Suprapubic skin (tissue), 4 donors: ENCODE results near the gene KCNK13. TPM values are rescaled to one million over a fixed set of nuclear protein-coding genes. Genes with fewer than 3 reads are reported as not detected.
"Not testable (repeated sequence)": the region's sequence is repeated elsewhere in the genome, so short reads cannot be mapped to it uniquely, and the experiment has no call there.

ENCODE experiments used
- DNase-seq, 2 donors: peaks; one replicate each; pipeline ENCODE4 v3.0.0-alpha.2; 2019; ENCODE audit warnings: low spot score in 2 of 2
- H3K27ac ChIP-seq: fragments of 200-600 bp; sonication (generic); one replicate; pipeline ENCODE4 v1.5.1; 2019
- H3K27me3 ChIP-seq: fragments of 200-600 bp; sonication (generic); one replicate; pipeline ENCODE4 v1.5.1; 2019
- H3K36me3 ChIP-seq: fragments of 200-600 bp; sonication (generic); one replicate; pipeline ENCODE4 v1.5.1; 2019
- H3K4me1 ChIP-seq: fragments of 200-600 bp; sonication (generic); one replicate; pipeline ENCODE4 v1.5.1; 2019
- H3K4me3 ChIP-seq: fragments of 200-600 bp; sonication (generic); one replicate; pipeline ENCODE4 v1.5.1; 2019; ENCODE audit warnings: mild to moderate bottlenecking
- H3K9me3 ChIP-seq: fragments of 200-600 bp; sonication (generic); one replicate; pipeline ENCODE4 v1.5.1; 2019
- CTCF ChIP-seq, 2 donors: fragments of 200-600 bp in 1 of 2; fragments of 450-650 bp in 1 of 2; sonication (generic) in 1 of 2; IDR thresholded peaks; one replicate each; pipeline ENCODE4 v1.5.1; 2016 to 2019; ENCODE audit warnings: antibody characterized with exemption in 2 of 2, mild to moderate bottlenecking in 1 of 2, moderate library complexity in 1 of 2
- EP300 ChIP-seq: sonication (generic); formaldehyde crosslinking; IDR thresholded peaks from one replicate; pipeline ENCODE4 v1.6.1; 2017; ENCODE audit warnings: antibody characterized with exemption
- POLR2A ChIP-seq, 2 donors: fragments of 450-650 bp; IDR thresholded peaks; one replicate each; pipeline ENCODE4 v1.6.1; 2017; ENCODE audit warnings: antibody characterized with exemption in 2 of 2, mild to moderate bottlenecking in 2 of 2, moderate library complexity in 2 of 2
- POLR2AphosphoS5 ChIP-seq, 3 donors: sonication (generic); formaldehyde crosslinking; IDR thresholded peaks; one replicate each; pipeline ENCODE4 v1.6.1; 2017; ENCODE audit warnings: antibody characterized with exemption in 3 of 3
- WGBS: methylation state at CpG from one replicate; pipeline ENCODE4 v1.1.5; 2018; 5-methylcytosine and 5-hydroxymethylcytosine counted together
- total RNA-seq, 4 donors: library from RNA; depleted of rRNA; stranded (reverse); fragments of >200 nt; gene quantifications; one replicate each; pipeline ENCODE4 v1.1.0, GENCODE V29; 2016

Gene KCNK13
- total RNA-seq, result under 1 TPM in 1 of 4 donors, not detected in 3; 0.48 TPM

GRCh38 chr14:90061685-90062126 lies at the start of gene KCNK13:
KCNK13 (plus strand) TSS chr14:90061994; CDS start chr14:90062206, 212 bp downstream.
- peaks cover 27% of the 10 kb centered on the region for H3K4me1 ChIP-seq
- peak within 1 kb of the TSS; percentile 54 for H3K4me3 ChIP-seq
- H3K27me3 ChIP-seq, result peaks cover 59% of the 10 kb centered on the region
- TF ChIP-seq CTCF (IDR thresholded peaks at IDR 0.05) (no peak), EP300 (no peak), POLR2AphosphoS5 (IDR thresholded peaks at IDR 0.05) (no peak), POLR2A (IDR thresholded peaks at IDR 0.05) (no peak)
- H3K9me3 ChIP-seq, result no peaks in the 10 kb centered on the region
- H3K36me3 ChIP-seq, result no peaks in the 10 kb centered on the region
- DNase-seq, result peak in 1 of 2 donors; percentile 63
- no peak within 1 kb of the TSS for H3K27ac ChIP-seq
- WGBS, result no CpG with 5 or more reads among the region's 52 CpGs

- DNase-seq, result no peak
- Histone ChIP-seq H3K4me1 (no peaks in the 10 kb centered on the region), H3K4me3 (no peak overlapping the region), H3K9me3 (no peaks in the 10 kb centered on the region), H3K27me3 (no peaks in the 10 kb centered on the region), H3K36me3 (peaks cover 48% of the 10 kb centered on the region), H3K27ac (no peak overlapping the region)
- WGBS, result 61% methylated on average over 4 of the region's 4 CpGs
- no peak for TF ChIP-seq POLR2AphosphoS5 (IDR thresholded peaks at IDR 0.05)
- TF ChIP-seq CTCF (IDR thresholded peaks at IDR 0.05), result no peak
- no peak for TF ChIP-seq EP300
- TF ChIP-seq POLR2A (IDR thresholded peaks at IDR 0.05), result no peak
Measured at GRCh38 chr14:90017371-90017770, 44.4 kb upstream of the KCNK13 start.

DNA sequence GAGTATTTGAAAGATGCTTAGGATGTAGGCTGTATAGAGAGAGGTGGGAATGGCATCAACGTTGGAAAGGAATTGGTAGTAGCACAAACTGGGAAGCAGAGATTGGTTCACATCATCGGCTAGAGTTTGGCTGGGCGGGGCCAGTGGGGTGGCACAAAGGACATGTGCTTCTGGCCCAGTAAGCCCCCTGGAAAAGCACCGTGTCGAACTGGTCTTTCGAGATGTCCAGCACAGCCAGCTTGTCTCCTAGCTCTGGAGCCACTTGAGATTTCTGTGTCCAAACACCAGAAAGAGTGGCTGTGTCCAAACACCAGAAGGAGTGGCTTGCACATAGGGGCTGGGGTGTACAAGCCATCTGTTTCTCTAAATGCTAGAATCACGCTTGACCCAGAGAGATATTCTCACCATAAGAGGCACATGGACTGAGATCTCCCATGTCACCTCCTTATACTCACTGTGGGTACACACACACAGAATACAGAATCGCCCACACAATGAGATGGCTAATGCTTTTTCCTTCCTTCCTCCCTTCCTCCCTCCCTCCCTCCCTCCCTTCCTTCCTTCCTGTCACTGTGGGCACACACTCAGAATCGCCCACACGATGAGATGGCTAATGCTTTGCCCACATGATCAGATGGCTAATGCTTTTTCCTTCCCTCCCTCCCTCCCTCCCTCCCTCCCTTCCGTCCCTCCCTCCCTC lies 41.8 kb upstream of the KCNK13 start:
- Histone ChIP-seq H3K27me3 (no peaks in the 10 kb centered on the region), H3K27ac (no peak overlapping the region), H3K4me1 (no peaks in the 10 kb centered on the region), H3K36me3 (peaks cover 47% of the 10 kb centered on the region), H3K9me3 (no peaks in the 10 kb centered on the region), H3K4me3 (no peak overlapping the region)
- TF ChIP-seq EP300 (no peak), POLR2A (IDR thresholded peaks at IDR 0.05) (no peak), POLR2AphosphoS5 (IDR thresholded peaks at IDR 0.05) (no peak), CTCF (IDR thresholded peaks at IDR 0.05) (no peak)
- no peak for DNase-seq
- 81% methylated on average over 11 of the region's 11 CpGs for WGBS

DNA sequence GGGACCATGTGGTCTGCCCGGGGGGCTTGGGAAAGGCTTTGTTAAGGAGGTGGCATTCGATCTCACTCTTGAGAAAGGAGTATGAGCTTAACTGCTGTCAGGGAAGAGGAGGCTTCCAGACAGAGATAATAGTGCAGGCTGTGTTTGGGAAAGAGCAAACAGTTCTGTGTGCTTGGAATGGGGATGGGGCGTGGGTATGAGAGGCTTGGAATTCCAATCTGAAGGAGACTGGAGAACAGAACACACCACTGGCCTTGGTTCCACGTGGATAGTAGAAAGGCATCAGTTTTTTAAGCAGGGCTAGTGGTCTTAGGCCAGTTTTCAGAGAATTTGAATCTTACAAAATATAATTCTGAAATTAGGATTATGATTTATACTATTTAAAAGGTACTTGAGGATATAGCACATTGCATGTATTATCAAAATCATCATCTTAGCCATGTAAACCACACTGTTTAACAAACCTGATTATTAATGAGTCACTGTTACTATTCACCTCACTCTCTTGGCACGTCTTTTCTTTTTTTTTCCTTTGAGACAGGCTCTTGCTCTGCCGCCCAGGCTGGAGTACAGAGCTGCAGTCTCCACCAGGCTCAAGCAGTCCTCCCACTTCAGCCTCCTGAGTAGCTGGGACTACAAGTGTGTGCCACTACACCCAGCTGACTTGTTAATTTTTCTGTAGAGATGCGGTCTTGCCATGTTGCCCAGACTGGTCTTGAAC lies 38.5 kb upstream of the KCNK13 start:
- no peak overlapping the region for H3K27ac ChIP-seq
- no peaks in the 10 kb centered on the region for H3K27me3 ChIP-seq
- no peaks in the 10 kb centered on the region for H3K4me1 ChIP-seq
- DNase-seq, result no peak
- TF ChIP-seq POLR2A (IDR thresholded peaks at IDR 0.05), result no peak
- no peak for TF ChIP-seq POLR2AphosphoS5 (IDR thresholded peaks at IDR 0.05)
- TF ChIP-seq CTCF (IDR thresholded peaks at IDR 0.05), result no peak
- WGBS, result 80% methylated on average over 7 of the region's 7 CpGs
- H3K9me3 ChIP-seq, result no peaks in the 10 kb centered on the region
- no peak overlapping the region for H3K4me3 ChIP-seq
- H3K36me3 ChIP-seq, result peaks cover 49% of the 10 kb centered on the region

- H3K4me3 ChIP-seq, result no peak overlapping the region
- no peak for TF ChIP-seq EP300
- TF ChIP-seq POLR2A (IDR thresholded peaks at IDR 0.05), result no peak
- TF ChIP-seq CTCF (IDR thresholded peaks at IDR 0.05), result no peak
- TF ChIP-seq POLR2AphosphoS5 (IDR thresholded peaks at IDR 0.05), result no peak
- H3K36me3 ChIP-seq, result peaks cover 44% of the 10 kb centered on the region
- H3K4me1 ChIP-seq, result no peaks in the 10 kb centered on the region
- WGBS, result 95% methylated on average over 3 of the region's 3 CpGs
- H3K27me3 ChIP-seq, result no peaks in the 10 kb centered on the region
- no peaks in the 10 kb centered on the region for H3K9me3 ChIP-seq
- H3K27ac ChIP-seq, result no peak overlapping the region
- DNase-seq, result no peak
Measured at GRCh38 chr14:90024910-90025309, 36.9 kb upstream of the KCNK13 start.

DNA sequence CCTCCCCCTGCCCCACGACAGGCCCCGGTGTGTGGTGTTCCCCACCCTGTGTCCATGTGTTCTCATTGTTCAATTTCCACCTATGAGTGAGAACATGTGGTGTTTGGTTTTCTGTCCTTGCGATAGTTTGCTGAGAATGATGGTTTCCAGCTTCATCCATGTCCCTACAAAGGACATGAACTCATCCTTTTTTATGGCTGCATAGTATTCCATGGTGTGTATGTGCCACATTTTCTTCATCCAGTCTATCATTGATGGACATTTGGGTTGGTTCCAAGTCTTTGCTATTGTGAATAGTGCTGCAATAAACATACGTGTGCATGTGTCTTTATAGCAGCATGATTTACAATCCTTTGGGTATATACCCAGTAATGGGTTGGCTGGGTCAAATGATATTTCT lies 35.2 kb upstream of the KCNK13 start:
- not testable (repeated sequence) for H3K4me1 ChIP-seq, DNase-seq, H3K27ac ChIP-seq, H3K4me3 ChIP-seq, H3K9me3 ChIP-seq, H3K27me3 ChIP-seq
- H3K36me3 ChIP-seq, result peaks cover 41% of the 10 kb centered on the region
- WGBS, result 90% methylated on average over 4 of the region's 4 CpGs
